Adrenal gland (tissue), 5 donors: ENCODE measurements around the gene APP.

ENCODE experiments used
- POLR2A ChIP-seq, 2 donors: fragments of 450-650 bp; IDR thresholded peaks; one replicate each; pipeline ENCODE4 v1.6.1; 2017; ENCODE audit warnings: antibody characterized with exemption in 2 of 2, mild to moderate bottlenecking in 2 of 2, moderate library complexity in 1 of 2
- TF ChIP-seq, protein P1 (sequence below), 6 experiments: fragments of 450-650 bp in 4 of 6; fragments of 200-600 bp in 2 of 6; sonication (generic) in 1 of 6; IDR thresholded peaks; 1 replicate in 5 of 6; 2 replicates in 1 of 6; pipeline versions ENCODE4 v1.5.1 to v1.8.0; 2016 to 2021; ENCODE audit warnings: antibody characterized with exemption in 6 of 6, mild to moderate bottlenecking in 2 of 6, moderate library complexity in 1 of 6
- donor health status: DM: no; HTN: no; CAD: no.

DNA sequence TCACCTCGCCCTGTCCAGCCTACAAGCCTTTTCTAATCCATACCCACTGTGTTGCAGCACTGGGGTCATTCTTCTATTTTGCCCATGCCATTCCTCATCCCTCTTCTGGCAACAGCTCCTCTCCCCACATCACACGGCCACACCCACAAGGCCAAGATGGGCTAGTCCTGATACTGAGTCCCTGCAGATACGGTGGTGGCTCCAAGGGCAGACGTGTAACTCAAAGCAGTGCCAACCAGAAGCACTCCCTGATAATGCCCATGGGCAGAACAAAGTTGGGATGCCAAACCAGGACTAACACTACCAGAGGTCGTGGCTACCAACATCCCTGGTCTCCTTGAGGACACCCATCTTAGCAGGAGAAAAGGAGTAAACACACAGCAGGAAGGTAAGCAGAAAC lies 64.8 kb downstream of the APP start:
- TF ChIP-seq, protein P1, sequence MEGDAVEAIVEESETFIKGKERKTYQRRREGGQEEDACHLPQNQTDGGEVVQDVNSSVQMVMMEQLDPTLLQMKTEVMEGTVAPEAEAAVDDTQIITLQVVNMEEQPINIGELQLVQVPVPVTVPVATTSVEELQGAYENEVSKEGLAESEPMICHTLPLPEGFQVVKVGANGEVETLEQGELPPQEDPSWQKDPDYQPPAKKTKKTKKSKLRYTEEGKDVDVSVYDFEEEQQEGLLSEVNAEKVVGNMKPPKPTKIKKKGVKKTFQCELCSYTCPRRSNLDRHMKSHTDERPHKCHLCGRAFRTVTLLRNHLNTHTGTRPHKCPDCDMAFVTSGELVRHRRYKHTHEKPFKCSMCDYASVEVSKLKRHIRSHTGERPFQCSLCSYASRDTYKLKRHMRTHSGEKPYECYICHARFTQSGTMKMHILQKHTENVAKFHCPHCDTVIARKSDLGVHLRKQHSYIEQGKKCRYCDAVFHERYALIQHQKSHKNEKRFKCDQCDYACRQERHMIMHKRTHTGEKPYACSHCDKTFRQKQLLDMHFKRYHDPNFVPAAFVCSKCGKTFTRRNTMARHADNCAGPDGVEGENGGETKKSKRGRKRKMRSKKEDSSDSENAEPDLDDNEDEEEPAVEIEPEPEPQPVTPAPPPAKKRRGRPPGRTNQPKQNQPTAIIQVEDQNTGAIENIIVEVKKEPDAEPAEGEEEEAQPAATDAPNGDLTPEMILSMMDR (IDR thresholded peaks at IDR 0.05), result no peak
- no peak for TF ChIP-seq POLR2A (IDR thresholded peaks at IDR 0.05)
